ENCODE results near the gene SYCP2L.
"Not testable (repeated sequence)": the region's sequence is repeated elsewhere in the genome, so short reads cannot be mapped to it uniquely, and the experiment has no call there.

Gene SYCP2L

GRCh38 chr6:10993896-10994295, 107.0 kb downstream of the SYCP2L start:
- Histone ChIP-seq H3K27me3 (ENCODE audit: control insufficient read depth in 1 of 2, insufficient read depth in 2 of 2, low read length in 2 of 2) (peaks cover 0 to 3% of the 10 kb centered on the region in 2 donors), H3K27ac (ENCODE audit: low read depth, low read length) (no peak overlapping the region), H3K4me1 (ENCODE audit: control insufficient read depth in 1 of 2, insufficient read depth in 2 of 2, low read length in 2 of 2) (no peaks in the 10 kb centered on the region), H3K4me3 (ENCODE audit: low read depth in 1 of 2, low read length in 2 of 2) (no peak overlapping the region), H3K9me3 (ENCODE audit: control insufficient read depth in 1 of 2, low read length in 2 of 2) (no peaks in the 10 kb centered on the region), H3K9ac (ENCODE audit: low read depth in 1 of 2, low read length in 2 of 2) (no peak overlapping the region), H3K36me3 (ENCODE audit: control insufficient read depth in 1 of 2, insufficient read depth in 2 of 2, low read length in 2 of 2) (no peaks in the 10 kb centered on the region)

DNA sequence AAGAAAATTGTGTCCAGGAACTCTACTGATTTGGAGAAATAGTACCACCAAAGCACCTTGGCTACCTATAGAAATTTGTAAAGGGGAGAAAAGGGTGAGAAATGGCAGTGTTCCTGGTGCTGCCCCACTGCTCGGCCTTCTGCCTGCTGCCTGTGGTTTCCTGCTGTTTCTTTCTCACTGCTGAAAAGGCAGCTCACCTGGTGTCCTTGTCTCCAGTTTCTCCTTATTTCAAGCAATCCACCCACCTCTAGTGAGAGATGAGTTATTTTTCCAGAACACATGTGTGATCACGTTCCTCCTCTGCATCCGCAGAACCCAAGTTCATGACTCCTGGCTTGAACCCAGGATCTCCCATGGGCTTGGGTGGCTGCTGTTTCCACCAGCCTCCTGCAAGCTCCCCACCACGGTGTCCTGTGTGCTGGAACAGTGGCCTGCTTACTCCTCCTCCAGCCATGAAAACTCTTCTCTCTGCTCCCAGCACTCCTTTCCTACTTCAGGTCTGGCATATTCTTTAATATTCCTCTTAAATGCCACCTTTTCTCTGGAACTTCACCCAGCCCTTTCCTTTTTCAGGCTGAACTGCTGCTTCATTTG, 108.4 kb downstream of the SYCP2L start:
- peaks cover 0 to 3% of the 10 kb centered on the region in 2 donors for H3K27me3 ChIP-seq (ENCODE audit: control insufficient read depth in 1 of 2, insufficient read depth in 2 of 2, low read length in 2 of 2)
- no peaks in the 10 kb centered on the region for H3K4me1 ChIP-seq (ENCODE audit: control insufficient read depth in 1 of 2, insufficient read depth in 2 of 2, low read length in 2 of 2)
- no peak overlapping the region for H3K9ac ChIP-seq (ENCODE audit: low read depth in 1 of 2, low read length in 2 of 2)
- H3K4me3 ChIP-seq (ENCODE audit: low read depth in 1 of 2, low read length in 2 of 2) = no peak overlapping the region
- no peaks in the 10 kb centered on the region for H3K36me3 ChIP-seq (ENCODE audit: control insufficient read depth in 1 of 2, insufficient read depth in 2 of 2, low read length in 2 of 2)
- no peaks in the 10 kb centered on the region for H3K9me3 ChIP-seq (ENCODE audit: control insufficient read depth in 1 of 2, low read length in 2 of 2)
- no peak overlapping the region for H3K27ac ChIP-seq (ENCODE audit: low read depth, low read length)

DNA sequence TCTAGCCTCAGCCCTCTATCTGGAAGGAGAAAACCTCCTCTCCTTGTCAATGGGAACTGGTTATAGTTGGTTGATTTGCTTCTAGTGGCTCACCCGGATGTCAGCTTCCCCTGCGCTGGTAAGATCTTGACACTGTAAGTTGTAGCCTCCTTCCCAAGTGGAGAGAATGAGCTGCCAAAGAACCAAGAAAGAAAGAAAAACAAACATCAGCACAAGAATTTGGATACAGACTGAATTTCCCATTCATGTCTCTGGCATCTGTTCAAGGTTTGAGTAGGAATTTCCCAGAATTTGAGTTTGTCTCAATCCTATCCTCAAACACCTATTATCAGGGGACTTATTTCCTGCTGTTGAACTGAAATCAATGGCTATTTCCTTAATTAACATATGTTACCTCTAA, 113.1 kb downstream of the SYCP2L start:
- no peak overlapping the region for H3K9ac ChIP-seq (ENCODE audit: low read depth in 1 of 2, low read length in 2 of 2)
- H3K9me3 ChIP-seq (ENCODE audit: control insufficient read depth in 1 of 2, low read length in 2 of 2) = no peaks in the 10 kb centered on the region
- no peak overlapping the region for H3K27ac ChIP-seq (ENCODE audit: low read depth, low read length)
- no peaks in the 10 kb centered on the region for H3K4me1 ChIP-seq (ENCODE audit: control insufficient read depth in 1 of 2, insufficient read depth in 2 of 2, low read length in 2 of 2)
- no peaks in the 10 kb centered on the region for H3K27me3 ChIP-seq (ENCODE audit: control insufficient read depth in 1 of 2, insufficient read depth in 2 of 2, low read length in 2 of 2)
- H3K36me3 ChIP-seq (ENCODE audit: control insufficient read depth in 1 of 2, insufficient read depth in 2 of 2, low read length in 2 of 2) = no peaks in the 10 kb centered on the region
- no peak overlapping the region for H3K4me3 ChIP-seq (ENCODE audit: low read depth in 1 of 2, low read length in 2 of 2)

GRCh38 chr6:11002176-11002575, 115.3 kb downstream of the SYCP2L start:
- Histone ChIP-seq H3K9ac (ENCODE audit: low read depth in 1 of 2, low read length in 2 of 2) (no peak overlapping the region), H3K27me3 (ENCODE audit: control insufficient read depth in 1 of 2, insufficient read depth in 2 of 2, low read length in 2 of 2) (peaks cover 0 to 4% of the 10 kb centered on the region in 2 donors), H3K4me3 (ENCODE audit: low read depth in 1 of 2, low read length in 2 of 2) (no peak overlapping the region), H3K4me1 (ENCODE audit: control insufficient read depth in 1 of 2, insufficient read depth in 2 of 2, low read length in 2 of 2) (no peaks in the 10 kb centered on the region), H3K9me3 (ENCODE audit: control insufficient read depth in 1 of 2, low read length in 2 of 2) (no peaks in the 10 kb centered on the region), H3K36me3 (ENCODE audit: control insufficient read depth in 1 of 2, insufficient read depth in 2 of 2, low read length in 2 of 2) (no peaks in the 10 kb centered on the region), H3K27ac (ENCODE audit: low read depth, low read length) (no peak overlapping the region)

DNA sequence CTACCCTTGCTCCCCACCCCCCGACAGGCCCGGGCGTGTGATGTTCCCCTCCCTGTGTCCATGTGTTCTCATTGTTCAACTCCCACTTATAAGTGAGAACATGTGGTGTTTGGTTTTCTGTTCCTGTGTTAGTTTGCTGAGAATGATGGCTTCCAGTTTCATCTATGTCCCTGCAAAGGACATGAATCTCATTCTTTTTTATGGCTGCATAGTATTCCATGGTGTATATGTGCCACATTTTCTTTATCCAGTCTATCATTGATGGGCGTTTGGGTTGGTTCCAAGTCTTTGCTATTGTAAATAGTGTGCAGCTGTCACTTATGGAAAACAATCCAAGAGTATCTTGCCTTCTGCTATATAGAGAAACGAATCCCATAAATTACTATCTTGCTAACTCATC, 116.4 kb downstream of the SYCP2L start:
- H3K27ac ChIP-seq (ENCODE audit: low read depth, low read length); H3K4me1 ChIP-seq (ENCODE audit: control insufficient read depth in 1 of 2, insufficient read depth in 2 of 2, low read length in 2 of 2); H3K27me3 ChIP-seq (ENCODE audit: control insufficient read depth in 1 of 2, insufficient read depth in 2 of 2, low read length in 2 of 2); H3K9me3 ChIP-seq (ENCODE audit: control insufficient read depth in 1 of 2, low read length in 2 of 2); H3K36me3 ChIP-seq (ENCODE audit: control insufficient read depth in 1 of 2, insufficient read depth in 2 of 2, low read length in 2 of 2); H3K9ac ChIP-seq (ENCODE audit: low read depth in 1 of 2, low read length in 2 of 2); H3K4me3 ChIP-seq (ENCODE audit: low read depth in 1 of 2, low read length in 2 of 2): not testable (repeated sequence)

GRCh38 chr6:11006061-11006460, 119.2 kb downstream of the SYCP2L start:
- no peak overlapping the region for H3K9ac ChIP-seq (ENCODE audit: low read depth in 1 of 2, low read length in 2 of 2)
- no peaks in the 10 kb centered on the region for H3K9me3 ChIP-seq (ENCODE audit: control insufficient read depth in 1 of 2, low read length in 2 of 2)
- H3K4me1 ChIP-seq (ENCODE audit: control insufficient read depth in 1 of 2, insufficient read depth in 2 of 2, low read length in 2 of 2) = peaks cover 0 to 3% of the 10 kb centered on the region in 2 donors
- H3K4me3 ChIP-seq (ENCODE audit: low read depth in 1 of 2, low read length in 2 of 2) = no peak overlapping the region
- peaks cover 0 to 4% of the 10 kb centered on the region in 2 donors for H3K27me3 ChIP-seq (ENCODE audit: control insufficient read depth in 1 of 2, insufficient read depth in 2 of 2, low read length in 2 of 2)
- no peak overlapping the region for H3K27ac ChIP-seq (ENCODE audit: low read depth, low read length)
- H3K36me3 ChIP-seq (ENCODE audit: control insufficient read depth in 1 of 2, insufficient read depth in 2 of 2, low read length in 2 of 2) = no peaks in the 10 kb centered on the region

GRCh38 chr6:11007715-11008608, 121.1 kb downstream of the SYCP2L start:
- peaks cover 0 to 3% of the 10 kb centered on the region in 2 donors for H3K4me1 ChIP-seq (ENCODE audit: control insufficient read depth in 1 of 2, insufficient read depth in 2 of 2, low read length in 2 of 2)
- peaks cover 0 to 12% of the 10 kb centered on the region in 2 donors for H3K27me3 ChIP-seq (ENCODE audit: control insufficient read depth in 1 of 2, insufficient read depth in 2 of 2, low read length in 2 of 2)

DNA sequence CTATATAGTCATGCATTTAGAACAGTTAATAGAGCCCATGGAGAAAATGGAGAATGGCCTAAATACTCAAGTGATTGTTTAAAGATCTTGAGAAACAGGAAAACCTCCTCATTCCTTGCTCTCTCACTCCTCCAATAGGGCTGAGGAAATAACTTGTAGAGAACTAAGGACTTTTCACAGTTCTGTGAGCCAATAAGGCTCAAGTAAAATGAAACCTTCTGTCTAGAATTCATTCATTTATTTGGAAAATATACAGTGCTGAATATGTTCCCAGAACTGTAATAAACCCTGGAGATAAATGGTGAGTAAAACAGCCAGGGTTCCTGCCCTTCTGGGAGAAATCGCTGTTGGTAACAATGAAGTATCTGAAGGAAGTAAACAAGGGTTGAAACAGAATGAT, 122.0 kb downstream of the SYCP2L start:
- no peak overlapping the region for H3K4me3 ChIP-seq (ENCODE audit: low read depth in 1 of 2, low read length in 2 of 2)
- no peak overlapping the region for H3K9ac ChIP-seq (ENCODE audit: low read depth in 1 of 2, low read length in 2 of 2)
- peaks cover 0 to 3% of the 10 kb centered on the region in 2 donors for H3K4me1 ChIP-seq (ENCODE audit: control insufficient read depth in 1 of 2, insufficient read depth in 2 of 2, low read length in 2 of 2)
- H3K27me3 ChIP-seq (ENCODE audit: control insufficient read depth in 1 of 2, insufficient read depth in 2 of 2, low read length in 2 of 2) = peaks cover 4 to 18% of the 10 kb centered on the region in 2 donors
- H3K36me3 ChIP-seq (ENCODE audit: control insufficient read depth in 1 of 2, insufficient read depth in 2 of 2, low read length in 2 of 2) = no peaks in the 10 kb centered on the region
- H3K9me3 ChIP-seq (ENCODE audit: control insufficient read depth in 1 of 2, low read length in 2 of 2) = no peaks in the 10 kb centered on the region
- no peak overlapping the region for H3K27ac ChIP-seq (ENCODE audit: low read depth, low read length)

More at GRCh38 chr6:11007715-11008608, 121.1 kb downstream of the SYCP2L start:
- Histone ChIP-seq H3K4me3 (ENCODE audit: low read depth in 1 of 2, low read length in 2 of 2) (no peak overlapping the region), H3K27ac (ENCODE audit: low read depth, low read length) (no peak overlapping the region), H3K9me3 (ENCODE audit: control insufficient read depth in 1 of 2, low read length in 2 of 2) (no peaks in the 10 kb centered on the region), H3K9ac (ENCODE audit: low read depth in 1 of 2, low read length in 2 of 2) (no peak overlapping the region), H3K36me3 (ENCODE audit: control insufficient read depth in 1 of 2, insufficient read depth in 2 of 2, low read length in 2 of 2) (no peaks in the 10 kb centered on the region)

DNA sequence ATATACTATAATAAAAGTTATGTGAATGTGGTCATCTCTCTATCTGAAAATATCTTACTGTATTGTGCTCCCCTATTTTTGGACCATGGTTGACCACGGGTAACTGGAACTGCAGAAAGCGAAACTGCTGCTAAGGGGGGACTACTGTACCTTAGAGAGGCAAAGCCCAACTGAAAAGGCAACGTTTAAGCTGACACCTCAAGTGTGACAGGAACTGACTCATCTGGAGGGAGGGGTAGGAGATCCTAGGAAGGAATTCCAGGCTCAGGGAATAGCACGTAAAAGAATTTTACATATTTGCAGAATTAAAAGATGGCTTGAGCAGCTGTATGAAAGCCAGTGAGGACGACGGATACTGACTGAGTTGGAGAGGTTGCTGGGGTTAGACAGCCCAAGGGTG, 122.5 kb downstream of the SYCP2L start:
- no peaks in the 10 kb centered on the region for H3K9me3 ChIP-seq (ENCODE audit: control insufficient read depth in 1 of 2, low read length in 2 of 2)
- no peaks in the 10 kb centered on the region for H3K36me3 ChIP-seq (ENCODE audit: control insufficient read depth in 1 of 2, insufficient read depth in 2 of 2, low read length in 2 of 2)
- H3K9ac ChIP-seq (ENCODE audit: low read depth in 1 of 2, low read length in 2 of 2) = no peak overlapping the region
- H3K4me1 ChIP-seq (ENCODE audit: control insufficient read depth in 1 of 2, insufficient read depth in 2 of 2, low read length in 2 of 2) = peaks cover 0 to 3% of the 10 kb centered on the region in 2 donors
- H3K27me3 ChIP-seq (ENCODE audit: control insufficient read depth in 1 of 2, insufficient read depth in 2 of 2, low read length in 2 of 2) = peaks cover 6 to 18% of the 10 kb centered on the region in 2 donors
- no peak overlapping the region for H3K27ac ChIP-seq (ENCODE audit: low read depth, low read length)
- H3K4me3 ChIP-seq (ENCODE audit: low read depth in 1 of 2, low read length in 2 of 2) = no peak overlapping the region

DNA sequence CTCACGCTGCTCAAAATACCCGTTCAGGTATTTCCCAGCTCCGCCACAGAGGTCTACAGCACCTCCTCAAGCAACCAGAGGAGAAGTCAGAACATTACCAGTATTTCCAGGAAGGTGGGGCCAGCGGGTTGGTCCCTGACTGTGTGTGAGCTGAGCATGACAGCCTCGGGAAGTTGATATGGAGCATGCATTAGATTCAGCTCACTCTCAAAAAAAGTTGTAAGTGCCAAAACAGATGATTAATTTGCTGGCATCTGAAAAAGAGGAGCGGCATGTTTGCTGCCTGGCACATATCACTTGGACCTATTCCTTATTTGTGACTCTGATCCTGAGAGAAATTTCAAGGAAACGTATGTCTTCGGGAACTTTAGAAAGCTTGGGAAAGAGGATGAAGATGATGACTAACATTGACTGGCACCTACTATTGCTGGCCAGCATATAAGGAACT, 125.0 kb downstream of the SYCP2L start:
- H3K4me1 ChIP-seq (ENCODE audit: control insufficient read depth in 1 of 2, insufficient read depth in 2 of 2, low read length in 2 of 2) = peaks cover 0 to 3% of the 10 kb centered on the region in 2 donors
- peaks cover 9 to 23% of the 10 kb centered on the region in 2 donors for H3K27me3 ChIP-seq (ENCODE audit: control insufficient read depth in 1 of 2, insufficient read depth in 2 of 2, low read length in 2 of 2)
- H3K9me3 ChIP-seq (ENCODE audit: control insufficient read depth in 1 of 2, low read length in 2 of 2) = no peaks in the 10 kb centered on the region
- H3K36me3 ChIP-seq (ENCODE audit: control insufficient read depth in 1 of 2, insufficient read depth in 2 of 2, low read length in 2 of 2) = no peaks in the 10 kb centered on the region
- H3K27ac ChIP-seq (ENCODE audit: low read depth, low read length) = no peak overlapping the region
- H3K9ac ChIP-seq (ENCODE audit: low read depth in 1 of 2, low read length in 2 of 2) = no peak overlapping the region
- H3K4me3 ChIP-seq (ENCODE audit: low read depth in 1 of 2, low read length in 2 of 2) = no peak overlapping the region
